Lower leg skin (tissue), 3 donors: Measurements from ENCODE around the gene NOTCH3.

ENCODE experiments used
- CTCF ChIP-seq, 3 donors: fragments of 450-650 bp; IDR thresholded peaks; one replicate each; pipeline ENCODE4 v1.5.1; 2016; ENCODE audit warnings: antibody characterized with exemption in 3 of 3, mild to moderate bottlenecking in 3 of 3, moderate library complexity in 2 of 3
- POLR2A ChIP-seq, 2 donors: fragments of 450-650 bp; IDR thresholded peaks; one replicate each; pipeline ENCODE4 v1.6.1; 2016 to 2017; ENCODE audit warnings: antibody characterized with exemption in 2 of 2, mild to moderate bottlenecking in 1 of 2, moderate library complexity in 1 of 2

- TF ChIP-seq CTCF (IDR thresholded peaks at IDR 0.05) (no peak), POLR2A (IDR thresholded peaks at IDR 0.05) (no peak)
Observed at GRCh38 chr19:15194938-15195337, 5.9 kb downstream of the NOTCH3 start.
